IPS-15b (cell line): ENCODE data around the gene PDP2.

Source experiments
- H3K27me3 ChIP-seq: one replicate; pipeline ENCODE4 v1.6.1; 2013; ENCODE audit warnings: low read length; ENCODE audit not compliant: control insufficient read depth, insufficient read depth
- H3K36me3 ChIP-seq: one replicate; pipeline ENCODE4 v1.6.1; 2013; ENCODE audit warnings: low read length; ENCODE audit not compliant: control insufficient read depth, insufficient read depth
- H3K4me1 ChIP-seq: one replicate; pipeline ENCODE4 v1.6.1; 2013; ENCODE audit warnings: mild to moderate bottlenecking, low read length; ENCODE audit not compliant: control insufficient read depth, insufficient read depth
- H3K4me3 ChIP-seq: one replicate; pipeline ENCODE4 v1.5.1; 2013; ENCODE audit warnings: low read depth, low read length
- H3K9ac ChIP-seq: one replicate; pipeline ENCODE4 v1.6.1; 2013; ENCODE audit warnings: low read depth, mild to moderate bottlenecking, low read length
- H3K9me3 ChIP-seq: one replicate; pipeline ENCODE4 v1.6.1; 2013; ENCODE audit warnings: mild to moderate bottlenecking, low read length; ENCODE audit not compliant: control insufficient read depth, insufficient read depth

PDP2 gene

DNA sequence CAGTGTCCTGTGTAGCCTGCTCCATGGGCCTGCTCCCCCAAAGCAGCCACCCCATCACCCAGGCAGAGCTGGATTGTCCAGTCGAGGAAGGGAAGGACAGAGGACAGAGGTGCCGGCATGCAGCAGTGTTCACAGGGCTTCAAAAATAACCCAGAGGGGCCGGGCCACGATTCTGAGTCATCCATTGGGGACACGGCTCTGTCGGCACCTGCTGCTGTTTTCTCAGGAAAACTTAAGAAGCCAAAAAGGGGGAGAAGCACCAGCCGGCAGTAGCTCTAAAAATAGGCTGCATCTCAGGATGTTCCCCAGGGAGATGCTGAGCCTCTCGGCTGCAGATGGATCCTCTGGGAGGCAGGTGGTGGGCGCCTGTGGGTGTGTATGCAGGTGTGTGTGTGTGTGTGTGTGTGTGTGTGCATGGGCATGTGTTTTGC is 34.5 kb upstream of the PDP2 start:
- Histone ChIP-seq H3K36me3 (no peaks in the 10 kb centered on the region), H3K9me3 (no peaks in the 10 kb centered on the region), H3K4me3 (no peak overlapping the region), H3K4me1 (no peaks in the 10 kb centered on the region), H3K27me3 (peaks cover 62% of the 10 kb centered on the region), H3K9ac (no peak overlapping the region)

DNA sequence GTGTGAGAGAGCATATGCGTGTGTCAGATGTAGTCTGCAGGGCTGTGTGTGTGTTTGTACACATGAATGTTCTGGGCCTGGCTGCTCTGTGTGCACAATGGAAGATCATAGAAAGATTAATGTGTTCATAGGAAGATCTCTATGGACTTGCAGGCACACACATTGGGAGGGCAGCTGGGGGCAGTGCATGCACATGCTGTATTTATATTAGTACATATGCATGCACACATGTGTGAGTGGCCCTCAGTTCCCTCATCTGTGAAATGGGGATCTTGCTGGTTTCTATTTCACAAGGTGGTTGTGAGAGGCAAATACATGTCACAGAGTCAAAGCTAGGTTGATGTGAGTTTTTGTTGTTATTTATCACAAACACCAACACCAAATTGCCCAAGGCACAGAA is 34.0 kb upstream of the PDP2 start:
- Histone ChIP-seq H3K27me3 (peaks cover 59% of the 10 kb centered on the region), H3K9ac (no peak overlapping the region), H3K4me3 (no peak overlapping the region), H3K4me1 (no peaks in the 10 kb centered on the region), H3K9me3 (no peaks in the 10 kb centered on the region), H3K36me3 (no peaks in the 10 kb centered on the region)

DNA sequence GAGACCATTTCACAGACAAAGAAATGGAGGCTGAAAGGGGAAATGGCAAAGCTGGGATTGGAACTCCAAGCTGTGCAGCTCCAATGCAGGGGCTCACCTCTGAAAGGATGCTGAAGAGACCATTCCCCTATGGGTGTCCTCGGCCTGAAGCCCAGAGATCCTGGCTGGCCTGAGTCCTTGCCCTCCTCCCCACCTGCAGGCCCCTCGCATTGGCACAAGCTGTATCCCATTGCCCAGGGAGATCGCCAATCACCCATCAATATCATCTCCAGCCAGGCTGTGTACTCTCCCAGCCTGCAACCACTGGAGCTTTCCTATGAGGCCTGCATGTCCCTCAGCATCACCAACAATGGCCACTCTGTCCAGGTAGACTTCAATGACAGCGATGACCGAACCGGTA is 33.5 kb upstream of the PDP2 start:
- Histone ChIP-seq H3K4me1 (no peaks in the 10 kb centered on the region), H3K9ac (no peak overlapping the region), H3K36me3 (no peaks in the 10 kb centered on the region), H3K27me3 (peaks cover 55% of the 10 kb centered on the region), H3K9me3 (no peaks in the 10 kb centered on the region), H3K4me3 (no peak overlapping the region)

DNA sequence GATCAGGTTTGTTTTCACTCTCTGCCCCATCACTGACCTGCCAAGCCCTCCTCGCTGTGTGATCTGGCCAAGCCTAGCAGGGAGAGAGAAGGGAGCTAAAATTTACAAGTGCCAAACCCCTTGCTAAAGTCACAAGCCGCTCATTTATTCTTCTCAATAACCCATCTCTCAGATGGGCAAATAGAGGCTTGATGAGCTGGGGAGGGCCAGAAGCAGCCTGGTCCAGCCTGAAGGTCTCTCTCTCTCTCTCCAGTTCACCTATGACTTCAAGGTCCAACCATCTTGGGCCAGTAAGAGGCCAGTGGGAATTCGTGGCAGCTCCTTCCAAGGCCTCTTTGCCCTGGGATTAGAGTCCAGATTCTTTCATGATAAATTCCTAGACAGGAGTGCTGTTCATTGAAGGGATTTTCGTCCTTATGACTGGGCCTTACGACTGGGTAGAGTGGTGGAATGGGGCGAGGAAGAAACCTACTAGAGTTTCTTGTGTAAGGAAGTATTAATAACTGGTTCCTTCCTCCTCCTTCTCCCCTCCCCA is 32.7 kb upstream of the PDP2 start:
- Histone ChIP-seq H3K9me3 (no peaks in the 10 kb centered on the region), H3K4me1 (no peaks in the 10 kb centered on the region), H3K36me3 (no peaks in the 10 kb centered on the region), H3K27me3 (peaks cover 49% of the 10 kb centered on the region), H3K4me3 (no peak overlapping the region), H3K9ac (no peak overlapping the region)

DNA sequence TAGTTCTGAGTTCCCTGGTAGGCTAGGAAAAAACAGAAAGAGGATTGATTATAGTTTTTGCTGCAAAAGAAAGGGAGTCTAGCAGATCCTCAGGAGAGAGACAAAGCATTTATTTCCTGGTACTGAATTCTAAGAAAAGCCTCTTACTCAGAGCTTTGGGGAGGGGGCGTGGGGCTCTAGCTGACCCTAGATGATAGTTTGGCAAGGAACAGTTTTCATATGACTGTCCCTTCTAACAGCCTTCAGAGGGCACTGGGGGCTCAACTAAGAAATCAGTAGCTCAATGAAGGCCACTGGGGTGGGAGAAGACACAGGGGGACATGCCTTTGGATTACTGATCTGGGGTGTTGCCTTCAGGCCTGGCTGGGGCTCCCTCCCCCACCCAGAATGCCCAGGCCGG is 32.1 kb upstream of the PDP2 start:
- Histone ChIP-seq H3K4me1 (no peaks in the 10 kb centered on the region), H3K36me3 (no peaks in the 10 kb centered on the region), H3K4me3 (no peak overlapping the region), H3K9ac (no peak overlapping the region), H3K9me3 (no peaks in the 10 kb centered on the region), H3K27me3 (peaks cover 43% of the 10 kb centered on the region)

DNA sequence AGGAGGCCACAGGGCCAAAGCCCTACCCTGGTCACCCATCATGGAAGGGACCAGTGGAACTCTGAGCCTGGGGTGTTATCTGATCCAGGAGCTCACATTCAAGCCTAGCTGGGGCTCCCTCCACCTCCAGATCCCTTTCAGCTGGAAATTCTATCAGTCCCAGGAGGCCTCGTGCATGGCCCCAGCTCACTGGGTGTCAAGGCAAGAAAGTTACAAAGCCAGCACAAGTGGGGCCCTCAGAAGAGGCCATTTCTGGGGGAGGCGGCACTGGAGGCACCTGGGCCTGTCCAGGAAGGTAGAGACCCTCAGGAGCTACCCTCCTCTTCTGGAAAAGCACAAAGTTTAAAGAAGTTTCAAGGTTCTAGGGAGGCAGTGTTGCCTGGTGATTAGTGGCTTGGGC is 31.3 kb upstream of the PDP2 start:
- Histone ChIP-seq H3K9ac (no peak overlapping the region), H3K4me1 (no peaks in the 10 kb centered on the region), H3K36me3 (no peaks in the 10 kb centered on the region), H3K4me3 (no peak overlapping the region), H3K9me3 (no peaks in the 10 kb centered on the region), H3K27me3 (peaks cover 35% of the 10 kb centered on the region)

DNA sequence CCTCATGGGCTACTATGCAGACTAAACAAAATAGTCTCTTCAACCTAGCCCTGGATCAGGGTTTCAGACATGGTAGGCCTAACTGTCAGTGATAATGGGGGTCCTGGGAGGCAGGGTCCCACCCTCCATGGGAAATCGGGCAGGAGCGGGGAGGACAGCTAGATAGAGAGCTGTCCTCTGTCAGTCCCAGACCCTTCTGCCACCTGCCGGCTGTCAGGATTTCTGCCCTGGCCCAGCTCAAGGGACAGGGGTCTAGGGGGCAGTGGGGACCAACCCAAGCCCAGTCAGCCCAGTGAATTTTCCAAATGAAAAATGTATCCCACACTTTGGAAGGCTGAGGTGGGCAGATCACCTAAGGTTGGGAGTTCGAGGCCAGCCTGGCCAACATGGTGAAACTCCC is 30.8 kb upstream of the PDP2 start:
- Histone ChIP-seq H3K9me3 (no peaks in the 10 kb centered on the region), H3K9ac (no peak overlapping the region), H3K36me3 (no peaks in the 10 kb centered on the region), H3K27me3 (peaks cover 32% of the 10 kb centered on the region), H3K4me3 (no peak overlapping the region), H3K4me1 (no peaks in the 10 kb centered on the region)

DNA sequence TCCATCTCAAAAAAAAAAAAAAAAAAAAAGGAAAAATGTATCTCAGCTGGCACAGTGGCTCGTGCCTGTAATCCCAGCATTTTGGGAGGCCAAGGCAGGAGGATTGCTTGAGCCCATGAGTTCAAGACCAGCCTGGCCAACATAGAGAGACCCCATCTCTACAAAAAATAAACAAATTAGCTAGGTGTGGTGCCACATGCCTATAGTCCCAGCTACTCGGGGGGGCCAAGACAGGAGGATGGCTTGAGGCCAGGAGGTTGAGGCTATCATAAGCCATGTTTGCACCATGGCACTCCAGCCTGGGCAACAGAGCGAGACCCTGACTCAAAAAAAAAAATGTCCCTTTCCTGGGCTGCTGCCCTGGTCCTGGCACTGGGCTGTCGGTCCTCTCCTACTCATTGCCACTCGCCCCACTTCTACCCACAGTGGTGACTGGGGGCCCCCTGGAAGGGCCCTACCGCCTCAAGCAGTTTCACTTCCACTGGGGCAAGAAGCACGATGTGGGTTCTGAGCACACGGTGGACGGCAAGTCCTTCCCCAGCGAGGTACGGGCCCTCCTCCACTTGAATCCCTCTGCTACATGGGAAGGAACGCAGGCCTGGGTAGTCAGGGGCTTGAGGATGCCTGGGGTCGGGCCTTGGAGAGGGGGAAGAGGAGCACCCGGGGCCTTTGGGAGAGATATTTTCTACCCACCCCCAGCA is 30.1 kb upstream of the PDP2 start:
- H3K4me1 ChIP-seq: no peaks in the 10 kb centered on the region
- no peaks in the 10 kb centered on the region for H3K9me3 ChIP-seq
- H3K9ac ChIP-seq: no peak overlapping the region
- H3K4me3 ChIP-seq: no peak overlapping the region
- H3K36me3 ChIP-seq: no peaks in the 10 kb centered on the region
- H3K27me3 ChIP-seq: peaks cover 25% of the 10 kb centered on the region

DNA sequence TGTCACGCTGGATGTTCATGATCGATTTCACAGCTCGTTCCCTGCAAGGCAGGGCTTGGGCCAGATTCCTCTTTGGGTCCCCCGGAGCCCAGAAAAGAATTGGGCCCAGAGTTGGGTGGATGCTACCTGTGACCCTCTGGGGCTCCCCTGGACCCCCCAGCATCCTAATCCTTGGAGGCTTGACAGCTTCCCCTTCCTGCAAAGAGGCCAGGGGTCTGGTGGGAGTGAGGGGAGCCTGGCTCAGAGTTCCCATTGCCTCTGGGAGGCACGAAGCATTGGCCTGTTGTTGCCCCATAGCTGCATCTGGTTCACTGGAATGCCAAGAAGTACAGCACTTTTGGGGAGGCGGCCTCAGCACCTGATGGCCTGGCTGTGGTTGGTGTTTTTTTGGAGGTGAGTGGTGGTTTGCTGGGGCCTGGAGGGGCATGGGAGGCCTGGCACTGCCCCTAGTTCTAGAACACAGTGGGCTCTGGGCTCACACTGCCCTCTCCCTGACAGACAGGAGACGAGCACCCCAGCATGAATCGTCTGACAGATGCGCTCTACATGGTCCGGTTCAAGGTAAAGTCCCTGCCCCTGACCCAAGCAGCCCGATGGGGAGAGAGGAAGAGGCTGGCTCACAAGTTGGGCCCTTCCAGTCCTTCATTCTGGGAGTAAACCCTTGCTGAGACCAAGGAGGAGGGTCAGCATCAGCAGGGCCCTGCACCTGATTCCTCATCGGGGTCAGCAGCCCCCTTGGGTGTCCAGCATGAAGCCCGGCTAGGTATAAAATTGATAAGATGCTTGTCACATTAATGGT is 28.9 kb upstream of the PDP2 start:
- Histone ChIP-seq H3K36me3 (no peaks in the 10 kb centered on the region), H3K27me3 (peaks cover 14% of the 10 kb centered on the region), H3K9me3 (no peaks in the 10 kb centered on the region), H3K4me1 (no peaks in the 10 kb centered on the region), H3K4me3 (no peak overlapping the region), H3K9ac (no peak overlapping the region)

DNA sequence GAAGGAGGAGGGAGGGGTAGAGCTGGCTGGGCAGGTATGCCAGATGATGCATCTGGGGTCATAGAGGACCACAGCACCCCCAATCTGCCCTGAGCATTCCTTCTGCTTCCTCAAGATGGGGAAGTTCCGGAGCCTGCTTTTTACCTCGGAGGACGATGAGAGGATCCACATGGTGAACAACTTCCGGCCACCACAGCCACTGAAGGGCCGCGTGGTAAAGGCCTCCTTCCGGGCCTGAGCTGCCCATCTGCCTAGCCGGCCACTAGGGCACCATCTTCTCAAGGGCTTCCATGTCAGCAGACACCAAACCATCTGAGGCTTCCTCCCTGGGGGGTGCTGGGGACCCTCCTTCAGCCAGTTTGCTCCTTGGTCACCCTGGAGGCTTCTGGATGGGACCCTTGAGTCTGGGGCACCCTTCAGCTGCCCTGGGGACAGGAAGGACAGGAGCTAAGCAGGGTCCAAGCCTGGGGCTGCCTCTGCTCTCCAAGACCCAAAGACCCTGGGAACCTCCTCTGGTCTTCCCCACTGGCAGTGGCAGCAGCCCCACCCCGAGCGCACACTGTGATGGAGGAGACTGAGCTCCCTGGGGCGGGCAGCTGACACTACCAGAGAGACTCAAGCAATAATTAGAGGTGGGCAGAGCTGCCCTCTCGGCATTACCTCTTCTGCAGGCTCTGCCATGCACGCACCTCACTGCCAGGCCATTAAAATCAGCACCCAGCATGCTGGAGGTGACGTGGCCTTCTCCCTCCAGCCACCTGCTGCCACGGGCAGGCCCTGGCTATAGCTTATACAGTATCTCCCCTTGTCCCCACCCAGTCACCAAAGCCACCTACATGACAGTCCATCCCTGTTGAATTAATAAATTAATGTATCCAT is 26.8 kb upstream of the PDP2 start:
- Histone ChIP-seq H3K9ac (no peak overlapping the region), H3K27me3 (no peaks in the 10 kb centered on the region), H3K9me3 (no peaks in the 10 kb centered on the region), H3K36me3 (no peaks in the 10 kb centered on the region), H3K4me3 (no peak overlapping the region), H3K4me1 (no peaks in the 10 kb centered on the region)

DNA sequence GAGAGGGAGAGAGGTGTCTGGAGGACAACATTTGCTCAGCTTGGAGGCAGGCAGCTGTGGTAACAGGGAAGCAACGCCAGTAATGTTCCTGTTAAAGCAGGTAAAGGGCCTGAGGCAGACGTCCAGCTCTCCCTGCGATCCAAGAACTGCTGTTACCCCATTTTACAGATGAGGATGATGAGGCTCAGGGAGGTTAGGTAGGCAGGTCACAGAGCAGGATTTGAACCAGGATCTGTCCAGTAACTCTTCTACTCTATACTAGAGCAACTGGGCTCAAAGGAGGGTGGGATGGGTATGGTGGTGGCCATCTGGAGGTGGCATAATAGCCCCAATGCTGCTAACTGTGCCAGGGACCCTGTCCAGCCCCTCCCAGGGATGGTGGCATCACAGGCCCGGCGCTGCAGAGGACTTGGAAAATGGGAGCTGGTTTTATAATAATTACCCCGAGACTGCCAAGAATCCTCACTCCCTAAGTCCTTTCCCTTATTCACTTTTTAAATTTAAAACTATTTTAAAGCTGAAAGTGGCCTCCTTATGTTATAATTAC is 24.1 kb upstream of the PDP2 start:
- no peaks in the 10 kb centered on the region for H3K4me1 ChIP-seq
- H3K4me3 ChIP-seq: no peak overlapping the region
- no peak overlapping the region for H3K9ac ChIP-seq

More for the DNA sequence above, 24.1 kb upstream of the PDP2 start:
- Histone ChIP-seq H3K36me3 (no peaks in the 10 kb centered on the region), H3K27me3 (no peaks in the 10 kb centered on the region), H3K9me3 (no peaks in the 10 kb centered on the region)
